SU-DHL-6 (cell line): Measurements from ENCODE around the gene ARHGEF4.

Experiments
- H2AFZ ChIP-seq: fragments of 200-600 bp; sonication (generic); 2 replicates; pipeline ENCODE4 v1.6.1; 2014; ENCODE audit warnings: low read depth, mild to moderate bottlenecking, moderate library complexity, mixed read lengths, antibody characterized with exemption, low read length; ENCODE audit not compliant: severe bottlenecking
- H3F3A ChIP-seq: fragments of 200-600 bp; shearing (Covaris generic); 2 replicates; pipeline ENCODE4 v1.6.0; 2016; ENCODE audit warnings: antibody characterized with exemption, mild to moderate bottlenecking; ENCODE audit not compliant: insufficient read depth
- H3K27ac ChIP-seq: fragments of 200-600 bp; sonication (generic); 2 replicates; pipeline ENCODE4 v1.5.1; 2016; ENCODE audit warnings: low read depth, mild to moderate bottlenecking, low read length, moderate library complexity, mixed read lengths
- H3K27me3 ChIP-seq: fragments of 200-600 bp; sonication (generic), shearing (Covaris generic); 2 replicates; pipeline ENCODE4 v1.6.0; 2014; ENCODE audit warnings: mild to moderate bottlenecking, low read length
- H3K36me3 ChIP-seq: fragments of 200-600 bp; sonication (generic); 2 replicates; pipeline ENCODE4 v1.6.1; 2014; ENCODE audit warnings: mild to moderate bottlenecking, low read length, mixed read lengths
- H3K4me2 ChIP-seq: fragments of 300-600, 200-600 bp; shearing (Covaris generic), sonication (generic); 2 replicates; pipeline ENCODE4 v1.6.0; 2014; ENCODE audit warnings: low read length, low read depth, mild to moderate bottlenecking; ENCODE audit not compliant: poor library complexity, severe bottlenecking
- H3K4me3 ChIP-seq: fragments of 200-600 bp; sonication (generic); 2 replicates; pipeline ENCODE4 v1.5.1; 2014; ENCODE audit warnings: antibody characterized with exemption, low read length, mild to moderate bottlenecking, mixed read lengths; ENCODE audit not compliant: insufficient read depth, poor library complexity, severe bottlenecking
- H3K79me2 ChIP-seq: fragments of 200-600 bp; sonication (generic); 2 replicates; pipeline ENCODE4 v1.6.1; 2014; ENCODE audit warnings: mild to moderate bottlenecking, low read length, moderate library complexity; ENCODE audit not compliant: insufficient read depth
- H3K9ac ChIP-seq: fragments of 200-600 bp; sonication (generic); 2 replicates; pipeline ENCODE4 v1.7.0; 2014; ENCODE audit warnings: mild to moderate bottlenecking, low read length
- H3K9me2 ChIP-seq: fragments of 200-600 bp; sonication (generic); replicated peaks from 2 replicates; pipeline ENCODE4 v1.6.1; 2014; ENCODE audit warnings: low read length; ENCODE audit not compliant: insufficient read depth
- H3K9me3 ChIP-seq: fragments of 200-600 bp; sonication (generic); 2 replicates; pipeline ENCODE4 v1.6.1; 2014; ENCODE audit warnings: low read length, mixed read lengths; ENCODE audit not compliant: insufficient read depth
- H4K20me1 ChIP-seq: fragments of 200-600 bp; sonication (generic); 2 replicates; pipeline ENCODE4 v1.6.1; 2014; ENCODE audit warnings: low read depth, mild to moderate bottlenecking, antibody characterized with exemption, low read length, moderate library complexity, mixed read lengths
- EZH2phosphoT487 ChIP-seq: fragments of 200-600 bp; sonication (generic), shearing (Covaris generic); conservative IDR thresholded peaks from 2 replicates; pipeline ENCODE4 v1.6.1; 2018; ENCODE audit warnings: mild to moderate bottlenecking, antibody characterized with exemption, low read length, moderate library complexity, mixed read lengths
- TF ChIP-seq, protein P1 (sequence below): fragments of 200-600 bp; sonication (generic); IDR thresholded peaks from one replicate; pipeline ENCODE4 v1.5.1; 2017; ENCODE audit warnings: antibody characterized with exemption, mild to moderate bottlenecking, low read length, moderate library complexity; ENCODE audit not compliant: insufficient read depth, poor library complexity, severe bottlenecking

The ARHGEF4 gene

GRCh38 chr2:130869441-130870160 is 32.9 kb downstream of the ARHGEF4 start:
- Histone ChIP-seq H3F3A (no peaks in the 10 kb centered on the region), H2AFZ (no peak overlapping the region), H4K20me1 (no peaks in the 10 kb centered on the region), H3K27me3 (no peaks in the 10 kb centered on the region), H3K9ac (no peak overlapping the region), H3K79me2 (no peaks in the 10 kb centered on the region), H3K9me2 (no peaks in the 10 kb centered on the region), H3K27ac (no peak overlapping the region), H3K36me3 (no peaks in the 10 kb centered on the region), H3K9me3 (no peaks in the 10 kb centered on the region), H3K4me2 (no peak overlapping the region), H3K4me3 (no peak overlapping the region)
- TF ChIP-seq EZH2phosphoT487 = no peak
- TF ChIP-seq, protein P1, sequence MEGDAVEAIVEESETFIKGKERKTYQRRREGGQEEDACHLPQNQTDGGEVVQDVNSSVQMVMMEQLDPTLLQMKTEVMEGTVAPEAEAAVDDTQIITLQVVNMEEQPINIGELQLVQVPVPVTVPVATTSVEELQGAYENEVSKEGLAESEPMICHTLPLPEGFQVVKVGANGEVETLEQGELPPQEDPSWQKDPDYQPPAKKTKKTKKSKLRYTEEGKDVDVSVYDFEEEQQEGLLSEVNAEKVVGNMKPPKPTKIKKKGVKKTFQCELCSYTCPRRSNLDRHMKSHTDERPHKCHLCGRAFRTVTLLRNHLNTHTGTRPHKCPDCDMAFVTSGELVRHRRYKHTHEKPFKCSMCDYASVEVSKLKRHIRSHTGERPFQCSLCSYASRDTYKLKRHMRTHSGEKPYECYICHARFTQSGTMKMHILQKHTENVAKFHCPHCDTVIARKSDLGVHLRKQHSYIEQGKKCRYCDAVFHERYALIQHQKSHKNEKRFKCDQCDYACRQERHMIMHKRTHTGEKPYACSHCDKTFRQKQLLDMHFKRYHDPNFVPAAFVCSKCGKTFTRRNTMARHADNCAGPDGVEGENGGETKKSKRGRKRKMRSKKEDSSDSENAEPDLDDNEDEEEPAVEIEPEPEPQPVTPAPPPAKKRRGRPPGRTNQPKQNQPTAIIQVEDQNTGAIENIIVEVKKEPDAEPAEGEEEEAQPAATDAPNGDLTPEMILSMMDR = no peak

- Histone ChIP-seq H3K9me3 (no peaks in the 10 kb centered on the region), H3F3A (no peaks in the 10 kb centered on the region), H3K27me3 (no peaks in the 10 kb centered on the region), H2AFZ (no peak overlapping the region), H3K4me2 (no peak overlapping the region), H4K20me1 (no peaks in the 10 kb centered on the region), H3K4me3 (no peak overlapping the region), H3K27ac (no peak overlapping the region), H3K9ac (no peak overlapping the region), H3K36me3 (no peaks in the 10 kb centered on the region), H3K79me2 (no peaks in the 10 kb centered on the region), H3K9me2 (no peaks in the 10 kb centered on the region)
- TF ChIP-seq EZH2phosphoT487 = no peak
- TF ChIP-seq, protein P1 = no peak
Measured at GRCh38 chr2:130870161-130870485, 33.4 kb downstream of the ARHGEF4 start.

GRCh38 chr2:130870779-130871178 is 34.1 kb downstream of the ARHGEF4 start:
- H3K9ac ChIP-seq = no peak overlapping the region
- no peak overlapping the region for H3K27ac ChIP-seq
- H3K4me2 ChIP-seq = no peak overlapping the region
- no peaks in the 10 kb centered on the region for H3K79me2 ChIP-seq
- H3K36me3 ChIP-seq = no peaks in the 10 kb centered on the region
- no peak for TF ChIP-seq EZH2phosphoT487
- TF ChIP-seq, protein P1 = no peak
- no peaks in the 10 kb centered on the region for H3K9me2 ChIP-seq
- no peaks in the 10 kb centered on the region for H3F3A ChIP-seq
- no peak overlapping the region for H3K4me3 ChIP-seq
- H4K20me1 ChIP-seq = no peaks in the 10 kb centered on the region
- H3K27me3 ChIP-seq = no peaks in the 10 kb centered on the region
- H3K9me3 ChIP-seq = no peaks in the 10 kb centered on the region
- no peak overlapping the region for H2AFZ ChIP-seq
